Duodenal mucosa (tissue), 2 donors: ENCODE data around the gene GPR4.
"Not testable (repeated sequence)": the region's sequence is repeated elsewhere in the genome, so short reads cannot be mapped to it uniquely, and the experiment has no call there.

ENCODE experiments used
- H3K27ac ChIP-seq: one replicate; pipeline ENCODE4 v1.7.0; 2013; ENCODE audit warnings: low read depth, low read length
- H3K27me3 ChIP-seq, 2 donors: one replicate each; pipeline ENCODE4 v1.7.0; 2013; ENCODE audit warnings: low read length in 2 of 2, control low read depth in 1 of 2; ENCODE audit not compliant: insufficient read depth in 2 of 2, control insufficient read depth in 1 of 2
- H3K36me3 ChIP-seq, 2 donors: one replicate each; pipeline ENCODE4 v1.7.0; 2013; ENCODE audit warnings: low read length in 2 of 2, control low read depth in 1 of 2; ENCODE audit not compliant: insufficient read depth in 2 of 2, control insufficient read depth in 1 of 2
- H3K4me1 ChIP-seq, 2 donors: one replicate each; pipeline ENCODE4 v1.7.0; 2013; ENCODE audit warnings: low read length in 2 of 2, control low read depth in 1 of 2; ENCODE audit not compliant: insufficient read depth in 2 of 2, control insufficient read depth in 1 of 2
- H3K4me3 ChIP-seq, 2 donors: one replicate each; pipeline ENCODE4 v1.7.0; 2013; ENCODE audit warnings: low read length in 2 of 2, low read depth in 1 of 2
- H3K9ac ChIP-seq, 2 donors: one replicate each; pipeline ENCODE4 v1.7.0; 2013; ENCODE audit warnings: low read length in 2 of 2, low read depth in 1 of 2
- H3K9me3 ChIP-seq, 2 donors: one replicate each; pipeline ENCODE4 v1.7.0; 2013; ENCODE audit warnings: low read length in 2 of 2, control low read depth in 1 of 2; ENCODE audit not compliant: control insufficient read depth in 1 of 2

Gene GPR4

GRCh38 chr19:45640849-45641273 lies 38.8 kb upstream of the GPR4 start:
- Histone ChIP-seq H3K27ac (peak overlapping the region; percentile 47), H3K4me1 (peaks cover 28 to 40% of the 10 kb centered on the region in 2 donors), H3K9me3 (no peaks in the 10 kb centered on the region), H3K4me3 (peak overlapping the region; percentile 69 to 74), H3K27me3 (peaks cover 12 to 22% of the 10 kb centered on the region in 2 donors), H3K36me3 (no peaks in the 10 kb centered on the region), H3K9ac (peak overlapping the region in 1 of 2 donors; percentile 70)

- no peaks in the 10 kb centered on the region for H3K36me3 ChIP-seq
- H3K4me1 ChIP-seq: peaks cover 27 to 40% of the 10 kb centered on the region in 2 donors
- peaks cover 4 to 8% of the 10 kb centered on the region in 2 donors for H3K27me3 ChIP-seq
- peak within 1 kb of the TSS; percentile 85 to 92 for H3K4me3 ChIP-seq
- no peaks in the 10 kb centered on the region for H3K9me3 ChIP-seq
- peak within 1 kb of the TSS; percentile 86 to 92 for H3K9ac ChIP-seq
- H3K27ac ChIP-seq: no peak within 1 kb of the TSS
These were observed 37.1 kb upstream of the GPR4 start, which contains the start of gene EML2 for GRCh38 chr19:45638930-45639729. Gene EML2, minus strand, starts transcription at chr19:45639397. Its CDS starts 21 bp downstream, at chr19:45639376.

- Histone ChIP-seq H3K9me3 (no peaks in the 10 kb centered on the region), H3K4me3 (peak overlapping the region; percentile 85 to 92), H3K4me1 (peaks cover 27 to 33% of the 10 kb centered on the region in 2 donors), H3K27ac (no peak overlapping the region), H3K9ac (peak overlapping the region; percentile 47 to 92), H3K27me3 (no peaks in the 10 kb centered on the region), H3K36me3 (no peaks in the 10 kb centered on the region)
These were observed 36.1 kb upstream of the GPR4 start for GRCh38 chr19:45637890-45638667.

- H3K4me1 ChIP-seq: peaks cover 21 to 23% of the 10 kb centered on the region in 2 donors
These were observed 34.9 kb upstream of the GPR4 start for GRCh38 chr19:45636902-45637301.

GRCh38 chr19:45636275-45636674 lies 34.3 kb upstream of the GPR4 start:
- Histone ChIP-seq H3K9ac (no peak overlapping the region), H3K27ac (no peak overlapping the region), H3K4me3 (no peak overlapping the region)

More at GRCh38 chr19:45636902-45637301, 34.9 kb upstream of the GPR4 start:
- Histone ChIP-seq H3K9me3 (no peaks in the 10 kb centered on the region), H3K27me3 (no peaks in the 10 kb centered on the region), H3K9ac (no peak overlapping the region), H3K27ac (no peak overlapping the region), H3K4me3 (no peak overlapping the region), H3K36me3 (no peaks in the 10 kb centered on the region)

GRCh38 chr19:45632468-45633196 lies 30.6 kb upstream of the GPR4 start:
- Histone ChIP-seq H3K36me3 (peaks cover 5 to 12% of the 10 kb centered on the region in 2 donors), H3K4me1 (no peaks in the 10 kb centered on the region), H3K9ac (no peak overlapping the region), H3K9me3 (no peaks in the 10 kb centered on the region), H3K4me3 (no peak overlapping the region), H3K27me3 (no peaks in the 10 kb centered on the region), H3K27ac (no peak overlapping the region)

More at GRCh38 chr19:45636275-45636674, 34.3 kb upstream of the GPR4 start:
- peaks cover 14 to 17% of the 10 kb centered on the region in 2 donors for H3K4me1 ChIP-seq
- H3K27me3 ChIP-seq: no peaks in the 10 kb centered on the region
- H3K9me3 ChIP-seq: no peaks in the 10 kb centered on the region
- no peaks in the 10 kb centered on the region for H3K36me3 ChIP-seq

- Histone ChIP-seq H3K4me1 (no peaks in the 10 kb centered on the region), H3K36me3 (peaks cover 9 to 21% of the 10 kb centered on the region in 2 donors), H3K9ac (no peak overlapping the region), H3K9me3 (no peaks in the 10 kb centered on the region), H3K27me3 (no peaks in the 10 kb centered on the region), H3K4me3 (no peak overlapping the region), H3K27ac (no peak overlapping the region)
These were observed 28.5 kb upstream of the GPR4 start for GRCh38 chr19:45630463-45630862.

GRCh38 chr19:45629704-45630103 lies 27.7 kb upstream of the GPR4 start:
- Histone ChIP-seq H3K4me3 (no peak overlapping the region), H3K27ac (no peak overlapping the region), H3K4me1 (no peaks in the 10 kb centered on the region), H3K36me3 (peaks cover 9 to 25% of the 10 kb centered on the region in 2 donors), H3K9me3 (no peaks in the 10 kb centered on the region), H3K9ac (no peak overlapping the region), H3K27me3 (no peaks in the 10 kb centered on the region)

- not testable (repeated sequence) for H3K9ac ChIP-seq, H3K27ac ChIP-seq, H3K27me3 ChIP-seq, H3K4me3 ChIP-seq, H3K9me3 ChIP-seq, H3K4me1 ChIP-seq
- H3K36me3 ChIP-seq: peaks cover 9 to 34% of the 10 kb centered on the region in 2 donors
These were observed 26.2 kb upstream of the GPR4 start for GRCh38 chr19:45628219-45628618.
